Uterus (tissue), 2 donors: ENCODE data around the gene KCNQ5.

ENCODE experiments used
- POLR2A ChIP-seq, 2 donors: fragments of 450-650 bp; IDR thresholded peaks; one replicate each; pipeline ENCODE4 v1.6.1; 2016; ENCODE audit warnings: antibody characterized with exemption in 2 of 2, mild to moderate bottlenecking in 1 of 2, moderate library complexity in 1 of 2
- TF ChIP-seq, protein P1 (sequence below), 4 experiments: fragments of 200-600 bp in 2 of 4; fragments of 450-650 bp in 2 of 4; sonication (generic) in 2 of 4; IDR thresholded peaks; one replicate each; pipeline ENCODE4 v1.5.1; 2016 to 2019; ENCODE audit warnings: antibody characterized with exemption in 4 of 4, mild to moderate bottlenecking in 2 of 4, moderate library complexity in 1 of 4

DNA sequence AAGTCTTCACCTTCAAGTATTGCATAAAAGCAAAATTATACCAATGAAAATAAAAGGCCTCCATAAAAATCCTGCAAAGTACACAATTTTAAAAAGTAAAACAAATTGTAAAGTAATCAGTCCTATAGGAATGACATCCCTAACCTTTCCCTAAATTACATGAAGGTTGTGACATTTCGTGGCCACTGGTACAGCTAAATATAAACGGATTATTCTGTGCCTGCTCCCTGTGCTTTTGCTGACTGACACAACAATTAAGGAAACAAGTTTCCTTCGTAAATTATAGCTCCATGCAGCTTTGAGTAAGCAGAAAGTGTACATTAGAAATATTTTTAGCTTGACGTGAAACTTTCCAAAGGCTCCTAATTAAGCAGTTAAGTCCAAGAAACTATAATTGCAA lies 222.8 kb downstream of the KCNQ5 start:
- TF ChIP-seq, protein P1, sequence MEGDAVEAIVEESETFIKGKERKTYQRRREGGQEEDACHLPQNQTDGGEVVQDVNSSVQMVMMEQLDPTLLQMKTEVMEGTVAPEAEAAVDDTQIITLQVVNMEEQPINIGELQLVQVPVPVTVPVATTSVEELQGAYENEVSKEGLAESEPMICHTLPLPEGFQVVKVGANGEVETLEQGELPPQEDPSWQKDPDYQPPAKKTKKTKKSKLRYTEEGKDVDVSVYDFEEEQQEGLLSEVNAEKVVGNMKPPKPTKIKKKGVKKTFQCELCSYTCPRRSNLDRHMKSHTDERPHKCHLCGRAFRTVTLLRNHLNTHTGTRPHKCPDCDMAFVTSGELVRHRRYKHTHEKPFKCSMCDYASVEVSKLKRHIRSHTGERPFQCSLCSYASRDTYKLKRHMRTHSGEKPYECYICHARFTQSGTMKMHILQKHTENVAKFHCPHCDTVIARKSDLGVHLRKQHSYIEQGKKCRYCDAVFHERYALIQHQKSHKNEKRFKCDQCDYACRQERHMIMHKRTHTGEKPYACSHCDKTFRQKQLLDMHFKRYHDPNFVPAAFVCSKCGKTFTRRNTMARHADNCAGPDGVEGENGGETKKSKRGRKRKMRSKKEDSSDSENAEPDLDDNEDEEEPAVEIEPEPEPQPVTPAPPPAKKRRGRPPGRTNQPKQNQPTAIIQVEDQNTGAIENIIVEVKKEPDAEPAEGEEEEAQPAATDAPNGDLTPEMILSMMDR (IDR thresholded peaks at IDR 0.05), result no peak
- no peak for TF ChIP-seq POLR2A (IDR thresholded peaks at IDR 0.05)
